Islet precursor cell (in vitro differentiated cells): ENCODE results near the gene CDC42BPG.
"Not testable (repeated sequence)": the region's sequence is repeated elsewhere in the genome, so short reads cannot be mapped to it uniquely, and the experiment has no call there.

Source experiments
- DNase-seq: peaks from one replicate; pipeline ENCODE4 v3.0.0-alpha.2; 2018

CDC42BPG gene

DNA sequence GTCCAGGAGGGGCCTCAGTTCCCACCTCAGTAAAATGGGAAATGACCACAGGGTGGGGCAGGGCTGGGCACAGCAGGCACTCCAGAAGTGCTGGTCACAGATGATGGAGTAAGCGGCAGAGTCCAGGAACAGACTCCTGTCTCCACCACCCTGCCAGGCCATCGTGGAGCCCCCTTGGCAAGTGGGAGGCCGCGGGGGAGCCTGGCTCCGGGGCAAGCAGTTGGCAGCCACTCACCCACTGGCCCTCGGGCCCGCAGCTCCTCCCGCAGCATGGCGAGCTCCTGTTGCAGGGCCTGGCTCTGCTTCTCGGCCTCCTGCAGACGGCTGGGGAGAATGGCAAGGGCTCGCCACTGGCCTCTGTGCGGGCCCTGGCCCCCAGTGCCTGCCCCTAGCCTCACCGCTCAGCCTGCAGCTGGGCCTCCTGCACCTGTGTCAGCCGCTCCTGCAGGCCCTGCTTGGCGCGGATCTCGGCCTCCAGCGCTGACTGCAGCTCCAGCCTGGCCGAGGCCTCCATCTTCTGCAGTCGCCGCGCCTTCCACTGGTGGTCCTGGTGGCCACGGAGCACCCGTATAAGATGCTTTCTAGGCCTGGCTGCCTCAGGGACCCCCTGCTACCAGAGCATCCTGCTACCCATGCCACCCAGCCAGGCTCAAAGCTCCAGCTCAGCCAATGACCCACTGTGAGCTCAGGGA lies 10.3 kb downstream of the CDC42BPG start:
- DNase-seq = no peak

DNA sequence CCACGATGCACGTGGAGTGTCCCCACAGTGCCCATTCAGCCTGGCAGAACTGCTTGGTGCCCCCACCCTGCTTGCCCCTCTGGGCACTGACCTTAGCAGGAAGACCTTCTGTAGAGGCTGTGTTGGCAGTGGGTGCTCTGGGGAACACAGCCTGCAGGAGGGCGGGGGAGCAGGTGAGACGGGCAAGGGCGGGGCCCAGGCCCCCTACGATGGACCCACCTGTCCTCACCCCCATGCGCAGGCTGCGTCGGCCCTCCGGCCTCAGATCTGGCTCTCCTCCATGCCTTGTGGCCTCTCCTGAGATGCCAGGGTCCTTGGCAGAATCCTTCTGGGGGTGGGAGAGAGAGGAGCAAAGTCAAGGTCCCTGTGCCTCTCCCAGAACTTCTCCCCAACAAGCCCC lies 10.9 kb downstream of the CDC42BPG start:
- no peak for DNase-seq

DNA sequence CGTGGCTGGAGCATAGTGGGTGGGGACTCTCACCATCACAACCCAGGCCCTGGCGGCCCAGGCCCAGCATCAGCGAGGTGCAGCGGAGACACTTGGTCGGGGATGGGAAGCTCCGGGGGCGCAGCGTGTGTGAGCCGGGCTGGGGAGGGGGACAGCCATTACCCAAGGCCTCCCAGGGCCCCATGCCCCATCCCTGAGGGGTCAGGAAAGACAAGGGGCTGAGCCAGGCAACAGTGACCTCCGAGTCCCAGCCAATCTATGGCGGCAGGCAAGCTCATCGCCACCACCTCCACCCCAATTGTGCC lies 11.3 kb downstream of the CDC42BPG start:
- DNase-seq = no peak

GRCh38 chr11:64832467-64833197 lies 11.8 kb downstream of the CDC42BPG start:
- no peak for DNase-seq

DNA sequence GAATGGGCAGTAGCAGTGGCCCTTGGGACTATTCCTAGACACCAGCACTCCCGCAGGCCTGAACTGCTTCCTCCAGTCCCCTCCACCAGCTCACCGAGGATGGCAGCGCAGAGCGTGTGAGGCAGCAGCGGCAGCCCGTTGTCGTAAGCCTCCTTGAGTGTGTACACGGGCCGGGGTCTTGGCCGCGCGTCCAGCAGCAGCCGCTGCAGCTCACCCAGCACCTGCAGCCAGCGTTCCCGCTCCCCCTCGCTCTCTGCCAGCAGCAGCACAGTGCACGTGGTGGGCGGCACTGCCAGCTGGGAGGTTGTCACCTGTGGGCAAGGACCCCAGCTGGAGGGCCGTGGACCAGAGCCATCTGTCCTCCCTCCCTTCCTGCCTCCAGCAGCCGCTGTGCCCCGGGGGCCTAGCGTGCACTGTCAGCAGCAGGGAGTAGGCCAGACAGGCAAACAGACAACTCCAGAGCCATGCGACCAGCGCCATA lies 13.0 kb downstream of the CDC42BPG start:
- no peak for DNase-seq

- no peak for DNase-seq
These were observed 14.8 kb downstream of the CDC42BPG start for GRCh38 chr11:64829536-64830251.

GRCh38 chr11:64827451-64827839 lies 17.0 kb downstream of the CDC42BPG start:
- no peak for DNase-seq

DNA sequence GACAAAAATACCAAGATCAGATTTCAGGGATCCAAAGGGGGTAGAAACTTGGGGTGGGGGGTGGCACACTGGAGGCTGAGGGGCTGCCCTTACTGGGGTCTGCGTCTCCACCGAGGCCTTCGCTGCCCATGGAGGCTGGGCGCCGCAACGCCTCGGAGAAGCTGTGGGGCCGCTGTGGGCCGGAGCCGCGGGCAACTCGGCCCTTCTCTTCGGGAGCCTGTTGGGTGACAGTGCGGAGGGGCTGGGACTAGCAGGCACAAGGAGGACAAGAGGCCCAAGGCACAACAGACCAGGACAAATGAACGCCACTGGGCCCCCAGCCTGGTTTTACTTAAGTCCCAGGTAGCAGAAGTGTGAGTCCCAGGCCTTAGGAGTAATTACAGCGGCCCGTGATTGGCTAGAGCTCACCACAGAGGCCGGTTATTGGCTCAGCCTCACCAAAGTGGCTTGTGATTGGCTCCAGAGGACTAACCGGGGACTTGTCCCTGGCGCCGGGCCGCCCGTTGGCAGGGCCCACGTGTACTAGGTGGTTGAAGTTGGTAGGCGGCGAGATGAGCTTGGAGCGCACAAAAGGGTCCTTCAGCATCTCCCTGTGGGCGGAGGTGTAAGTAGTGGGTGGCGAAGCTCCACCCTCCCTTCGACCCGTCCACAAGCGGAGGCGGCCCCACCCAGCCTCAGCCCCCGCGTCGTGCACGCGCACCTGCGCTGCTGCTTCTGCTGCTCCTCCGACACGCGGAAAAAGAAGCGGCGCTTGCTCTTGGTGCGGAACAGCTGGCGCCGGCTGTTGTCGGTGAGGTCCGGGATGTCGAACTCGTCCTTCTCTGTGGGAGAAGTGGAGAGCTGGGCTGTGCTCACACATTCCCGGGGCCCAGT lies 17.6 kb downstream of the CDC42BPG start:
- DNase-seq = no peak

DNA sequence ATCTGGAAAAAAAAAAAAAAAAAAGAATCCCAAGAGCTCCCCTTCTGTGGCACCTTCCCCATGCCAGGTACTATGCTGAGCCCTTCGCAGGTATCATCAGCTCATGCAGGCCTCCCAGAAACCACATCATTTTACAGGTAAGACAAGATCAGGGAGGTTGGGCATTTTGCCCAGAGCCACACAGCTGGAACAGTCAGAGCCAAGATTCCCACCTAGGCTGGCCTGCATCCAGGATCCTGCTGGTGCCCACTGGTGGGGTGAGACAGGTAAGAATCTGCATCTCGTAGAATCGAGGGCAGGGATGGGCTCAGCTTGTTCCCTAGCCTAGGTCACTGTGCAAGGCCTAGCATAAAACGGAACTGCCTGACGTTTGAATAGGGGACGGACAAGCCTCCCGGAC lies 18.4 kb downstream of the CDC42BPG start:
- no peak for DNase-seq

GRCh38 chr11:64823568-64824119 lies 20.8 kb downstream of the CDC42BPG start:
- DNase-seq = no peak

GRCh38 chr11:64817476-64817875 lies 27.0 kb downstream of the CDC42BPG start:
- DNase-seq = no peak

DNA sequence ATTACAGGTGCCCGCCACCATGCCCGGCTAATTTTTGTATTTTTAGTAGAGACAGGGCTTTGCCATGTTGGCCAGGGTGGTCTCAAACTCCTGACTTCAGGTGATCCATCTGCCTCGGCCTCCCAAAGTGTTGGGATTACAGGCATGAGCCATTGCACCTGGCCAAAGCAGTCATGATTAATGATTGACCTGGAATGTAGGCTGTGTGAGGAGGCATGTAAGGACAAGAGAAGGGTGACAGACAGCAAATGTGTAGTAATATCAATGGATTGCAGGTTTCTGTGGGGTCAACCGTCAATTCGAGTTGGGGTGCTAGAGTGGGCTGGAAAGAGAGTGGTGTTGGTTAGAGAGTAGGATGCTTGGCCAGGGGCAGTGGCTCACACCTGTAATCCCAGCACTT lies 29.0 kb downstream of the CDC42BPG start:
- DNase-seq = not testable (repeated sequence)

- DNase-seq = no peak
These were observed 29.7 kb downstream of the CDC42BPG start for GRCh38 chr11:64814712-64815187.

GRCh38 chr11:64813826-64814225 lies 30.6 kb downstream of the CDC42BPG start:
- DNase-seq = no peak

GRCh38 chr11:64810891-64811272 lies 33.6 kb downstream of the CDC42BPG start:
- DNase-seq = no peak

GRCh38 chr11:64810271-64810890 lies 34.1 kb downstream of the CDC42BPG start, which contains the start of gene MEN1:
MEN1 (minus strand) TSS chr11:64810551; CDS start chr11:64810109, 442 bp downstream.
- DNase-seq = peak; percentile 100

DNA sequence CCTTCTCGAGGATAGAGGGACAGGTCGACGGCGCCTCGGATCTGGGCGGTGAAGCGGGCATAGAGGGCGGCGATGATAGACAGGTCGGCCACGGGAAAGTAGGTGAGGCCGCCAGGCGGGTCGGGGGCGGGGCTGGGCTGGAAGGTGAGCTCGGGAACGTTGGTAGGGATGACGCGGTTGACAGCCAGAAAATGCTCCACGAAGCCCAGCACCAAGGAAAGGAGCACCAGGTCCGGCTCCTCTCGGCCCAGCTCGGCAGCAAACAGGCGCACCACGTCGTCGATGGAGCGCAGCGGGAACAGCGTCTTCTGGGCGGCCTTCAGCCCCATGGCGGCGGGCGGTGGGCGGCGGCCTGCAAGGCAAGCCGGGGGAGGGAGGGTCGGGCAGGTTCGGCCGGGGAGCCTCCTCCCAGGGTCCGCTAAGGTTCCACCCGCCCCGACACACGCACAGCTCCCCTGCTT lies 34.6 kb downstream of the CDC42BPG start:
- DNase-seq = peak; percentile 80

DNA sequence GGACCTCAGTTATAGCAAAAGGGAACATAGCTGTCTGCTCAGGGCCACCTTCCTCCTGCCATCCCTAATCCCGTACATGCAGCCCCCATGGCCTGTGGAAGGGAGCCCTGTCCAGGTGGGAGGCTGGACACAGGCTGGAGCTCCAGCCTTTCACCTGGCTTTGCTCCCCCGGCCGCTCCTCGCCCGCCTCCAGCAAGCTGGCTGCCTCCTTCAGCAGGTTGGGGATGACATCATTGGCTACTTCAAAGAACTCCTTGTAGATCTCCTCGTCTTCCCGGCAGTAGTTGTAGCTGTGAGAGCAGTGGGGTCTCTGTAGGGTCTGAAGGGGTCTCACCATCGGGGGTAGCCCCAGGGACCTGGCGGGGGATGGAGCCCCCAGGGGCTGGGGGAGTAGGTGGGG lies 39.0 kb downstream of the CDC42BPG start:
- no peak for DNase-seq

- DNase-seq = no peak
These were observed 39.9 kb downstream of the CDC42BPG start for GRCh38 chr11:64804346-64805210.

DNA sequence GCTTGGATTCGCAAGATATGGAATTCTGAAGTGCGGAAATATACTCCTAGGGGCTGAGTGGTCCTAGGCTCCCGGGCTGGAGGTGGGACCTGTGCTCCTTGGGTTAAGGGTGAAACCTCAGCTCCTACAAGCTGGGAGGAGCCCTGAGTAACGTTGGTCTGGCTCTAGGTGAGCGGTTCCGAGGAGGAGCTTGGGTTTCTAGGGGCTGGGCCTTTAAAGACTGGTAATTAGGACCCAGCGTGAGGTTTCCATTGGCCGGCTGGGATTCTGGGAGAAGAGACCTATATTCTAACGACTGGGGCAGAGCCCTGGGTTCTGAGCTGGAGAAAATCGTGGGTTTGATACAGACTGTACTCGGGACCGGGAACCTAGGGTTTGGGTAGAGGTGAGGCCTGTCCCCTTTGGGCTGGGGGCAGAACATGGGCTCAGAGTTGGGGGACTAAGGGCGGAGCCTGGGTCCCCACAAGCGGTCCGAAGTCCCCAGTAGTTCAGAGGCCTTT lies 40.6 kb downstream of the CDC42BPG start:
- peak; percentile 74 for DNase-seq
